Naive thymus-derived CD4-positive, alpha-beta T cell (primary cell): Measurements from ENCODE around the gene TDRD7. TPM values are rescaled to one million over a fixed set of nuclear protein-coding genes. Genes with fewer than 3 reads are reported as not detected.

Experiments used
- ATAC-seq: fragments of 150-1000 bp; cut with Tn5 transposase; 2 replicates; pipeline ENCODE4 v1.10.0; 2021; ENCODE audit warnings: mild to moderate bottlenecking, moderate library complexity
- CTCF ChIA-PET: fragments of 350-600 bp; sonication (Branson Sonifier 250); formaldehyde crosslinking; loops from one replicate; lab custom pipeline; 2021; ENCODE audit warnings: antibody characterized with exemption; lab: Charles Lee
- POLR2A ChIA-PET: fragments of 350-600 bp; sonication (Branson Sonifier 250); formaldehyde crosslinking; loops from one replicate; lab custom pipeline; 2021; ENCODE audit warnings: antibody characterized with exemption, inconsistent platforms; lab: Charles Lee
- DNase-seq, 9 donors: peaks; one replicate each; pipeline versions ENCODE4 v3.0.0 to v3.0.0-alpha.2; 2020 to 2022; ENCODE audit warnings: mixed read lengths in 1 of 9
- H3K27ac ChIP-seq: one replicate; pipeline ENCODE4 v1.7.0; 2013; ENCODE audit warnings: mild to moderate bottlenecking, low read depth, low read length, moderate library complexity
- H3K27me3 ChIP-seq, 2 donors: one replicate each; pipeline ENCODE4 v1.7.0; 2013; ENCODE audit warnings: low read length in 2 of 2, mild to moderate bottlenecking in 2 of 2, moderate library complexity in 2 of 2; ENCODE audit not compliant: control insufficient read depth in 2 of 2, insufficient read depth in 2 of 2
- H3K36me3 ChIP-seq, 3 experiments: 1 replicate in 2 of 3; 2 replicates in 1 of 3; pipeline ENCODE4 v1.7.0; 2013; ENCODE audit warnings: low read length in 3 of 3, mild to moderate bottlenecking in 3 of 3, moderate library complexity in 1 of 3; ENCODE audit not compliant: insufficient read depth in 3 of 3, control insufficient read depth in 2 of 3
- H3K4me1 ChIP-seq, 2 donors: one replicate each; pipeline ENCODE4 v1.7.0; 2013; ENCODE audit warnings: low read length in 2 of 2, mild to moderate bottlenecking in 2 of 2, moderate library complexity in 1 of 2; ENCODE audit not compliant: control insufficient read depth in 2 of 2, insufficient read depth in 2 of 2
- H3K4me3 ChIP-seq: 2 replicates; pipeline ENCODE4 v1.7.0; 2013; ENCODE audit warnings: mild to moderate bottlenecking, low read length
- H3K9me3 ChIP-seq, 3 experiments: 1 replicate in 2 of 3; 2 replicates in 1 of 3; pipeline ENCODE4 v1.7.0; 2013; ENCODE audit warnings: low read length in 3 of 3; ENCODE audit not compliant: control insufficient read depth in 2 of 3
- H3K27ac Mint-ChIP-seq, 9 donors: one replicate each; pipeline ENCODE4 v1.8.0; 2020 to 2022; ENCODE audit warnings: mixed read lengths in 9 of 9, mild to moderate bottlenecking in 8 of 9, moderate library complexity in 5 of 9, inconsistent platforms in 2 of 9
- H3K27me3 Mint-ChIP-seq, 5 donors: one replicate each; pipeline ENCODE4 v1.8.0; 2021 to 2022; ENCODE audit warnings: mixed read lengths in 5 of 5, mild to moderate bottlenecking in 1 of 5
- H3K36me3 Mint-ChIP-seq, 5 donors: one replicate each; pipeline ENCODE4 v1.8.0; 2020 to 2022; ENCODE audit warnings: mixed read lengths in 5 of 5, mild to moderate bottlenecking in 3 of 5, inconsistent platforms in 1 of 5
- H3K4me1 Mint-ChIP-seq, 7 donors: one replicate each; pipeline ENCODE4 v1.8.0; 2020 to 2022; ENCODE audit warnings: mixed read lengths in 7 of 7, mild to moderate bottlenecking in 3 of 7, inconsistent platforms in 1 of 7
- H3K4me3 Mint-ChIP-seq, 10 donors: one replicate each; pipeline ENCODE4 v1.8.0; 2020 to 2022; ENCODE audit warnings: mild to moderate bottlenecking in 10 of 10, mixed read lengths in 10 of 10, moderate library complexity in 6 of 10, inconsistent platforms in 2 of 10
- H3K9me3 Mint-ChIP-seq, 11 donors: one replicate each; pipeline ENCODE4 v1.8.0; 2020 to 2022; ENCODE audit warnings: mixed read lengths in 11 of 11, mild to moderate bottlenecking in 4 of 11, inconsistent platforms in 1 of 11, moderate library complexity in 1 of 11
- intact Hi-C, 2 donors: fragments of 100-400 bp; cut with micrococcal nuclease; formaldehyde crosslinking; loops; one replicate each; pipeline ENCODE4 v1.15.1; 2023
- polyA plus RNA-seq, 2 donors: library from polyadenylated mRNA; unstranded; fragments of 300-500 nt; fragmentation: Illumina TruSeq; gene quantifications; one replicate each; pipeline ENCODE4 v1.2.3, GENCODE V29; 2021
- total RNA-seq, 6 experiments: library from RNA in 5 of 6; stranded (reverse) in 5 of 6; gene quantifications; 1 replicate in 5 of 6; 2 replicates in 1 of 6; pipeline ENCODE4 v1.2.3 and lab custom pipeline; 2021 to 2026

The TDRD7 gene
- total and polyA plus RNA-seq, 7 experiments from 2014 or later: 2.2 to 15.0 (median 9.0) TPM

- Histone ChIP-seq H3K4me3 (no peak overlapping the region), H3K36me3 (no peaks in the 10 kb centered on the region), H3K27ac (no peak overlapping the region), H3K27me3 (no peaks in the 10 kb centered on the region), H3K9me3 (no peaks in the 10 kb centered on the region), H3K4me1 (no peaks in the 10 kb centered on the region)
- H3K36me3 Mint-ChIP-seq: no peaks in the 10 kb centered on the region
- no peak for DNase-seq
- H3K4me3 Mint-ChIP-seq: no peak overlapping the region
- peaks cover 0 to 2% (median 0%) of the 10 kb centered on the region in 11 donors for H3K9me3 Mint-ChIP-seq
- POLR2A ChIA-PET: no interaction called here
- H3K27me3 Mint-ChIP-seq: peaks cover 0 to 5% (median 2%) of the 10 kb centered on the region in 5 donors
- peak overlapping the region in 1 of 9 donors; percentile 69 for H3K27ac Mint-ChIP-seq
- ATAC-seq: no peak
- peaks cover 0 to 10% (median 0%) of the 10 kb centered on the region in 7 donors for H3K4me1 Mint-ChIP-seq
- CTCF ChIA-PET: no interaction called here
- intact Hi-C loops: no loop called here
Observed at GRCh38 chr9:97529363-97530076, 117.6 kb downstream of the TDRD7 start.

- intact Hi-C loops: no loop called here
- Histone ChIP-seq H3K27ac (no peak overlapping the region), H3K4me3 (no peak overlapping the region), H3K4me1 (no peaks in the 10 kb centered on the region), H3K9me3 (no peaks in the 10 kb centered on the region), H3K36me3 (no peaks in the 10 kb centered on the region), H3K27me3 (no peaks in the 10 kb centered on the region)
- Mint-ChIP-seq H3K27ac (no peak overlapping the region), H3K27me3 (peaks cover 2 to 7% (median 4%) of the 10 kb centered on the region in 5 donors), H3K36me3 (no peaks in the 10 kb centered on the region), H3K9me3 (peaks cover 0 to 2% (median 0%) of the 10 kb centered on the region in 11 donors), H3K4me3 (no peak overlapping the region), H3K4me1 (peaks cover 0 to 10% (median 0%) of the 10 kb centered on the region in 7 donors)
- POLR2A ChIA-PET: no interaction called here
- CTCF ChIA-PET: no interaction called here
- no peak for DNase-seq
- ATAC-seq: no peak
Observed at GRCh38 chr9:97531888-97532376, 120.0 kb downstream of the TDRD7 start.

GRCh38 chr9:97534185-97534584 lies 122.3 kb downstream of the TDRD7 start:
- no peaks in the 10 kb centered on the region for H3K4me1 ChIP-seq
- Mint-ChIP-seq H3K27ac (no peak overlapping the region), H3K27me3 (peaks cover 0 to 10% (median 7%) of the 10 kb centered on the region in 5 donors), H3K9me3 (peaks cover 0 to 2% (median 0%) of the 10 kb centered on the region in 11 donors), H3K4me1 (peaks cover 0 to 7% (median 0%) of the 10 kb centered on the region in 7 donors), H3K4me3 (no peak overlapping the region), H3K36me3 (no peaks in the 10 kb centered on the region)
- ChIA-PET POLR2A (no interaction called here), CTCF (no interaction called here)
- no peaks in the 10 kb centered on the region for H3K9me3 ChIP-seq
- H3K27ac ChIP-seq: no peak overlapping the region
- intact Hi-C loops: no loop called here
- H3K27me3 ChIP-seq: no peaks in the 10 kb centered on the region
- DNase-seq: no peak
- H3K36me3 ChIP-seq: no peaks in the 10 kb centered on the region
- ATAC-seq: no peak
- H3K4me3 ChIP-seq: no peak overlapping the region

DNA sequence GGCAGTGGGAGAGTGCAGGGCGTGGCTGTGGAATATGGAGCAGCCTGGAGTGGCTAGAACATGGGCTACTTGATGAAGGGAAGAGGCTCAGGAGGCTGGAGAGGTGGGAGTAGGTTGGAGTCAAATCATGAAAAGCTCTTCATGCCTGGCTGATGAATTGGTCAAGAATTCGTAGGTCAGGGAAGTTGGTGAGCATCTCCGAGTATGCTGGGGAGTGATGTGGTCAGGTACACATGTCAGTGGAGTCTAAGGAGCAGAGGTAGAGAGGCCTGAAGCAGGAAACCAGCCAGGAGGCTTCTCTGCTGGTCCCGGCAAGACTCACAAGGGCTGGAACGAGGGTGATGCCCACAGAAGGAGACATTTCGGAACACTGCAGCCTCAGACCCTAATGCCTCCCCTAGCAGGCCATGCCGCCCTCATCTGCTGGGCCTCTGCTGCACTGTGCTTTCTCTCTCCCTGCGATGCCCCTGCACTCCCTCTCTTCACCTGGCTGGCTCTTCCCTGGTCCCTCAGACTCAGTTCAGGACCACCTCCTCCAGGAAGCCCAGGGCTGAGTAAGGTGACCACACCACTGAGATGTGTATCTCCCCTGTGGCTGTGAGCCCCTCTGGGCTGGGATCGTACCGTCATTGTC lies 123.2 kb downstream of the TDRD7 start:
- no peak overlapping the region for H3K27ac ChIP-seq
- DNase-seq (no peak), ATAC-seq (no peak)
- Mint-ChIP-seq H3K4me3 (no peak overlapping the region), H3K27ac (no peak overlapping the region), H3K9me3 (peaks cover 0 to 2% (median 0%) of the 10 kb centered on the region in 11 donors), H3K27me3 (peaks cover 2 to 11% (median 7%) of the 10 kb centered on the region in 5 donors), H3K36me3 (no peaks in the 10 kb centered on the region), H3K4me1 (no peaks in the 10 kb centered on the region)
- intact Hi-C loops: no loop called here
- CTCF ChIA-PET: no interaction called here
- no peaks in the 10 kb centered on the region for H3K36me3 ChIP-seq
- no peaks in the 10 kb centered on the region for H3K9me3 ChIP-seq
- H3K4me1 ChIP-seq: no peaks in the 10 kb centered on the region
- no peak overlapping the region for H3K4me3 ChIP-seq
- POLR2A ChIA-PET: no interaction called here
- no peaks in the 10 kb centered on the region for H3K27me3 ChIP-seq

- ATAC-seq (no peak), DNase-seq (no peak)
- Mint-ChIP-seq H3K27ac (no peak overlapping the region), H3K4me1 (no peaks in the 10 kb centered on the region), H3K9me3 (peaks cover 0 to 2% (median 0%) of the 10 kb centered on the region in 11 donors), H3K36me3 (no peaks in the 10 kb centered on the region), H3K27me3 (peaks cover 5 to 17% (median 7%) of the 10 kb centered on the region in 5 donors), H3K4me3 (no peak overlapping the region)
- Histone ChIP-seq H3K27ac (no peak overlapping the region), H3K27me3 (no peaks in the 10 kb centered on the region), H3K4me3 (no peak overlapping the region), H3K9me3 (no peaks in the 10 kb centered on the region), H3K36me3 (no peaks in the 10 kb centered on the region), H3K4me1 (no peaks in the 10 kb centered on the region)
- CTCF ChIA-PET: no interaction called here
- POLR2A ChIA-PET: no interaction called here
- intact Hi-C loops: no loop called here
Observed at GRCh38 chr9:97535771-97536170, 123.9 kb downstream of the TDRD7 start.

DNA sequence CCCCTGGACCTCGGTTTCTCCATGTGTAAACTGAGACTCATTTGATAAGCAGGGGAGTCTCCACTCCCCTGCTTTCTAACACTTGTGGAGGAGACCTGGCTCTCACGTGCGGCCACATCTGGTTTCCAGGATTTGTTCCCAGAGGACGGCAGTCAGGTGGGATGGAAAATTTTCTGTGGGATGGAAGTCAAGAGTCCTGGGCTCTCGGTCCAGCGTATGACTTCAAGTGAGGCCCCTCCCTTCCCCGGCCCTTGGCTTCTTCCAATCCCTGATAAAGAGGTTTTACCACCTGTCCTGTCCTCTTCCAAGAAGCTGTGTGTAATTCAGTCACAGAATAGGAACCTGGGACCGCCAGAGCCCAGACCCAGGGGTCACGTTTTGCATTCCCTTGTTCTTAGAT lies 124.6 kb downstream of the TDRD7 start:
- ATAC-seq (no peak), DNase-seq (no peak)
- Mint-ChIP-seq H3K4me3 (no peak overlapping the region), H3K36me3 (no peaks in the 10 kb centered on the region), H3K4me1 (no peaks in the 10 kb centered on the region), H3K9me3 (peaks cover 0 to 2% (median 0%) of the 10 kb centered on the region in 11 donors), H3K27me3 (peaks cover 5 to 17% (median 7%) of the 10 kb centered on the region in 5 donors), H3K27ac (no peak overlapping the region)
- Histone ChIP-seq H3K9me3 (no peaks in the 10 kb centered on the region), H3K4me3 (no peak overlapping the region), H3K27ac (no peak overlapping the region), H3K4me1 (no peaks in the 10 kb centered on the region), H3K36me3 (no peaks in the 10 kb centered on the region), H3K27me3 (no peaks in the 10 kb centered on the region)
- intact Hi-C loops: no loop called here
- POLR2A ChIA-PET: no interaction called here
- CTCF ChIA-PET: no interaction called here
